K562 (cell line): ENCODE measurements around the gene EFHD2. TPM values are rescaled to one million over a fixed set of nuclear protein-coding genes. Genes with fewer than 3 reads are reported as not detected.

Source experiments
- BDP1 ChIP-seq: IDR thresholded peaks from 3 replicates; pipeline ENCODE4 v1.6.1; 2011; ENCODE audit not compliant: insufficient read length, insufficient read depth
- CREM ChIP-seq: IDR thresholded peaks from 2 replicates; pipeline ENCODE4 v1.6.1; 2014; ENCODE audit warnings: antibody characterized with exemption, low read depth
- CTBP1 ChIP-seq: fragments of 450-650 bp; IDR thresholded peaks from 2 replicates; pipeline ENCODE4 v1.6.1; 2016; ENCODE audit warnings: borderline replicate concordance
- GTF2E2 ChIP-seq: fragments of 200-800 bp; sonication (Bioruptor generic); IDR thresholded peaks from 2 replicates; pipeline ENCODE4 v1.6.1; 2016; ENCODE audit warnings: missing genetic modification characterization, missing compliant biosample characterization
- MTA2 ChIP-seq: fragments of 450-650 bp; IDR thresholded peaks from 2 replicates; pipeline ENCODE4 v1.6.1; 2016; ENCODE audit warnings: low read depth
- OTX1 ChIP-seq: fragments of 450-650 bp; formaldehyde crosslinking; IDR thresholded peaks from 2 replicates; pipeline ENCODE4 v1.4.0; 2022; ENCODE audit warnings: mild to moderate bottlenecking
- PML ChIP-seq: IDR thresholded peaks from 2 replicates; pipeline ENCODE4 v1.6.1; 2012; ENCODE audit warnings: low read length, inconsistent platforms
- POLR2H ChIP-seq: IDR thresholded peaks from 2 replicates; pipeline ENCODE4 v1.6.1; 2016; ENCODE audit warnings: missing genetic modification characterization, low read depth, mild to moderate bottlenecking, control low read depth, missing compliant biosample characterization, moderate library complexity
- SRSF1 ChIP-seq: fragments of 200-400 bp; formaldehyde crosslinking; IDR thresholded peaks from 2 replicates; pipeline ENCODE4 v1.6.1; 2017; ENCODE audit warnings: mild to moderate bottlenecking, low read depth, low read length, moderate library complexity
- SRSF3 ChIP-seq: fragments of 200-400 bp; formaldehyde crosslinking; IDR thresholded peaks from 2 replicates; pipeline ENCODE4 v1.6.1; 2016; ENCODE audit warnings: mild to moderate bottlenecking, low read length, moderate library complexity; ENCODE audit not compliant: insufficient read depth
- TEAD2 ChIP-seq: fragments of 450-650 bp; IDR thresholded peaks from 2 replicates; pipeline ENCODE4 v1.6.1; 2016; ENCODE audit warnings: missing genetic modification characterization, control low read depth, missing compliant biosample characterization
- TSHZ1 ChIP-seq: fragments of 250-450 bp; sonication (Bioruptor Pico); IDR thresholded peaks from 2 replicates; pipeline ENCODE4 v1.4.0; 2020; ENCODE audit warnings: mild to moderate bottlenecking, moderate library complexity
- WHSC1 ChIP-seq: IDR thresholded peaks from one replicate; pipeline ENCODE4 v1.6.1; 2012; ENCODE audit warnings: low read length, control low read depth, inconsistent platforms
- XRCC4 ChIP-seq: IDR thresholded peaks from one replicate; pipeline ENCODE4 v1.6.1; 2011; ENCODE audit not compliant: insufficient read depth, insufficient read length; ENCODE audit errors: extremely low read depth
- ZBTB11 ChIP-seq, 3 experiments: fragments of 200-800 bp in 1 of 3; fragments of 250-450 bp in 1 of 3; fragments of 450-650 bp in 1 of 3; sonication (Bioruptor Pico) in 1 of 3; sonication (Bioruptor generic) in 1 of 3; formaldehyde crosslinking in 1 of 3; IDR thresholded peaks; 2 replicates each; pipeline versions ENCODE4 v1.6.1 to v1.8.0; 2016 to 2022; ENCODE audit warnings: mild to moderate bottlenecking in 2 of 3, missing genetic modification characterization in 2 of 3, missing compliant biosample characterization in 1 of 3, moderate library complexity in 1 of 3
- ZHX1 ChIP-seq: fragments of 150-350 bp; conservative IDR thresholded peaks from 2 replicates; pipeline ENCODE4 v1.6.1; 2014; ENCODE audit warnings: low read length
- ZNF140 ChIP-seq: fragments of 250-450 bp; sonication (Bioruptor Pico); IDR thresholded peaks from 2 replicates; pipeline ENCODE4 v1.8.0; 2021; ENCODE audit warnings: moderate library complexity, mild to moderate bottlenecking, inconsistent platforms
- ZNF316 ChIP-seq: fragments of 450-650 bp; IDR thresholded peaks from 2 replicates; pipeline ENCODE4 v1.6.1; 2016
- polyA plus RNA-seq, 8 experiments: library from polyadenylated mRNA; depleted of rRNA in 4 of 8; stranded (reverse) in 5 of 8; unstranded in 3 of 8; fragments of >200 nt; fragmentation: Nextera tagmentation in 2 of 8; fragmentation: Illumina TruSeq in 1 of 8; extraction: Ambion mirVana in 2 of 8; extraction: Trizol in 1 of 8; gene quantifications; 2 replicates each; pipeline versions ENCODE4 v1.2.1 to v1.2.3, GENCODE V29; 2011 to 2014; ENCODE audit warnings: inconsistent platforms in 1 of 8, missing spikeins in 1 of 8
- total RNA-seq, 7 experiments: library from RNA; depleted of rRNA in 6 of 7; stranded (reverse); fragments of >200 nt in 6 of 7; fragmentation: Illumina TruSeq in 2 of 7; extraction: Trizol in 2 of 7; gene quantifications; 2 replicates each; pipeline versions ENCODE4 v1.2.1 to v1.2.3, GENCODE V29; 2011 to 2021; ENCODE audit warnings: low replicate concordance in 1 of 7

EFHD2 gene
- total and polyA plus RNA-seq, 9 of the 15 experiments (the other 6 are each of a cell fraction or from before 2014, with no cell fraction given): 1.7 to 73.5 (median 25.2) TPM

- TF ChIP-seq POLR2H (tag) (no peak), PML (no peak), XRCC4 (no peak), WHSC1 (no peak), GTF2E2 (tag) (no peak), MTA2 (no peak), ZBTB11 (CRISPR knock-in tag; IDR thresholded peaks at IDR 0.05) (no peak), CTBP1 (peak; percentile 14; the same call in 1 of the 2 replicates), SRSF3 (no peak), ZHX1 (no peak), CREM (no peak), SRSF1 (no peak), TEAD2 (tag) (no peak), ZNF140 (CRISPR knock-in tag) (no peak), OTX1 (CRISPR knock-in tag) (peak; percentile 60; the same call in 1 of the 2 replicates), BDP1 (no peak), TSHZ1 (no peak), ZNF316 (peak; percentile 47; the same call in 1 of the 2 replicates)
These were observed 749 bp upstream of the EFHD2 start (continued) for GRCh38 chr1:15408890-15409387.
